Liver (tissue), 9 donors: Measurements from ENCODE around the gene HYKK. TPM values are rescaled to one million over a fixed set of nuclear protein-coding genes. Genes with fewer than 3 reads are reported as not detected.
A peak's percentile ranks its signal among the peaks of the same experiment; 100 is the strongest.

Experiments
- DNase-seq: peaks from one replicate; pipeline ENCODE4 v3.0.0-alpha.2; 2017; ENCODE audit warnings: low spot score
- H3K27ac ChIP-seq, 2 donors: one replicate each; pipeline ENCODE4 v1.7.0; 2013; ENCODE audit warnings: inconsistent platforms in 2 of 2, low read length in 2 of 2, control low read depth in 1 of 2, low read depth in 1 of 2, mild to moderate bottlenecking in 1 of 2
- H3K27me3 ChIP-seq, 4 donors: one replicate each; pipeline versions ENCODE4 v1.6.1 to v1.7.0; 2013; ENCODE audit warnings: low read length in 3 of 4, inconsistent platforms in 1 of 4, mild to moderate bottlenecking in 1 of 4, moderate library complexity in 1 of 4; ENCODE audit not compliant: control insufficient read depth in 4 of 4, insufficient read depth in 4 of 4
- H3K36me3 ChIP-seq, 4 donors: one replicate each; pipeline versions ENCODE4 v1.6.1 to v1.7.0; 2013; ENCODE audit warnings: low read length in 3 of 4, mild to moderate bottlenecking in 3 of 4, low read depth in 1 of 4, moderate library complexity in 1 of 4; ENCODE audit not compliant: control insufficient read depth in 4 of 4, insufficient read depth in 3 of 4
- H3K4me1 ChIP-seq, 4 donors: one replicate each; pipeline versions ENCODE4 v1.6.1 to v1.7.0; 2013; ENCODE audit warnings: low read length in 3 of 4, mild to moderate bottlenecking in 3 of 4, moderate library complexity in 1 of 4; ENCODE audit not compliant: control insufficient read depth in 4 of 4, insufficient read depth in 4 of 4
- H3K4me3 ChIP-seq, 3 donors: one replicate each; pipeline versions ENCODE4 v1.6.1 to v1.7.0; 2013; ENCODE audit warnings: low read length in 3 of 3, control low read depth in 1 of 3, low read depth in 1 of 3, mild to moderate bottlenecking in 1 of 3
- H3K9ac ChIP-seq, 2 donors: one replicate each; pipeline ENCODE4 v1.7.0; 2013; ENCODE audit warnings: low read length in 2 of 2, mild to moderate bottlenecking in 2 of 2, moderate library complexity in 2 of 2, control low read depth in 1 of 2, low read depth in 1 of 2
- H3K9me3 ChIP-seq, 4 donors: one replicate each; pipeline versions ENCODE4 v1.6.1 to v1.7.0; 2013; ENCODE audit warnings: low read length in 3 of 4; ENCODE audit not compliant: control insufficient read depth in 4 of 4
- EGR1 ChIP-seq, 2 donors: IDR thresholded peaks; 2 replicates each; pipeline ENCODE4 v1.6.1; 2016 to 2018; ENCODE audit warnings: antibody characterized with exemption in 2 of 2, low read depth in 2 of 2
- FOXA1 ChIP-seq: IDR thresholded peaks from 2 replicates; pipeline ENCODE4 v1.6.1; 2016; ENCODE audit warnings: antibody characterized with exemption
- FOXA2 ChIP-seq: IDR thresholded peaks from 2 replicates; pipeline ENCODE4 v1.6.1; 2016; ENCODE audit warnings: antibody characterized with exemption
- GABPA ChIP-seq, 2 donors: IDR thresholded peaks in 1 of 2; conservative IDR thresholded peaks in 1 of 2; 2 replicates each; pipeline ENCODE4 v1.6.1; 2016; ENCODE audit warnings: antibody characterized with exemption in 2 of 2, mild to moderate bottlenecking in 1 of 2, moderate library complexity in 1 of 2
- HNF4A ChIP-seq, 2 donors: conservative IDR thresholded peaks; 2 replicates each; pipeline ENCODE4 v1.6.1; 2016; ENCODE audit warnings: antibody characterized with exemption in 2 of 2, mild to moderate bottlenecking in 2 of 2
- HNF4G ChIP-seq: IDR thresholded peaks from 2 replicates; pipeline ENCODE4 v1.6.1; 2016; ENCODE audit warnings: antibody characterized with exemption
- JUND ChIP-seq, 2 donors: IDR thresholded peaks; 2 replicates each; pipeline ENCODE4 v1.6.1; 2016; ENCODE audit warnings: antibody characterized with exemption in 2 of 2
- NR2F2 ChIP-seq: IDR thresholded peaks from 2 replicates; pipeline ENCODE4 v1.6.1; 2016; ENCODE audit warnings: antibody characterized with exemption
- RAD21 ChIP-seq, 2 donors: IDR thresholded peaks; 2 replicates each; pipeline ENCODE4 v1.6.1; 2016; ENCODE audit warnings: antibody characterized with exemption in 2 of 2, mild to moderate bottlenecking in 2 of 2
- RXRA ChIP-seq, 2 donors: IDR thresholded peaks; 2 replicates each; pipeline ENCODE4 v1.6.1; 2017 to 2018; ENCODE audit warnings: antibody characterized with exemption in 2 of 2, mild to moderate bottlenecking in 1 of 2
- SP1 ChIP-seq: IDR thresholded peaks from 2 replicates; pipeline ENCODE4 v1.6.1; 2018; ENCODE audit warnings: antibody characterized with exemption, mild to moderate bottlenecking
- TAF1 ChIP-seq: conservative IDR thresholded peaks from 2 replicates; pipeline ENCODE4 v1.6.1; 2016; ENCODE audit warnings: antibody characterized with exemption, mild to moderate bottlenecking
- YY1 ChIP-seq: IDR thresholded peaks from 2 replicates; pipeline ENCODE4 v1.6.1; 2016; ENCODE audit warnings: antibody characterized with exemption, mild to moderate bottlenecking
- WGBS: extraction: QIAGEN DNeasy Blood & Tissue Kit; methylation state at CpG from one replicate; pipeline ENCODE4 v1.1.7; 2013; 5-methylcytosine and 5-hydroxymethylcytosine counted together
- polyA plus RNA-seq, 2 donors: library from polyadenylated mRNA; stranded (reverse) in 1 of 2; unstranded in 1 of 2; fragments of 200-250 nt in 1 of 2; fragments of >200 nt in 1 of 2; fragmentation: Nextera tagmentation in 1 of 2; extraction: Ambion mirVana in 1 of 2; gene quantifications; one replicate each; pipeline versions ENCODE4 v1.2.1 to v1.2.3, GENCODE V29; 2013 to 2015
- total RNA-seq, 2 donors: library from RNA; depleted of rRNA; stranded (reverse); fragments of >200 nt; gene quantifications; one replicate each; pipeline ENCODE4 v1.2.3, GENCODE V29; 2014
- TF ChIP-seq, protein P1 (sequence below): IDR thresholded peaks from 2 replicates; pipeline ENCODE4 v1.6.1; 2016; ENCODE audit warnings: antibody characterized with exemption
- TF ChIP-seq, protein P2 (sequence below): IDR thresholded peaks from 2 replicates; pipeline ENCODE4 v1.6.1; 2016; ENCODE audit warnings: antibody characterized with exemption, mild to moderate bottlenecking
- TF ChIP-seq, protein P3 (sequence below): fragments of 150-350 bp; IDR thresholded peaks from 2 replicates; pipeline ENCODE4 v1.5.1; 2017; ENCODE audit warnings: improper control_type of control experiment, low read depth, low read length; ENCODE audit not compliant: missing input control
- TF ChIP-seq, protein P4 (sequence below): IDR thresholded peaks from 2 replicates; pipeline ENCODE4 v1.6.1; 2016; ENCODE audit warnings: antibody characterized with exemption
- TF ChIP-seq, protein P5 (sequence below): IDR thresholded peaks from 2 replicates; pipeline ENCODE4 v1.6.1; 2016; ENCODE audit warnings: antibody characterized with exemption
- donor health status: healthy.
- donor health status: healthy.
- donor health status: healthy.
- donor health status: healthy.
- donor health status: healthy.

HYKK gene, protein sequence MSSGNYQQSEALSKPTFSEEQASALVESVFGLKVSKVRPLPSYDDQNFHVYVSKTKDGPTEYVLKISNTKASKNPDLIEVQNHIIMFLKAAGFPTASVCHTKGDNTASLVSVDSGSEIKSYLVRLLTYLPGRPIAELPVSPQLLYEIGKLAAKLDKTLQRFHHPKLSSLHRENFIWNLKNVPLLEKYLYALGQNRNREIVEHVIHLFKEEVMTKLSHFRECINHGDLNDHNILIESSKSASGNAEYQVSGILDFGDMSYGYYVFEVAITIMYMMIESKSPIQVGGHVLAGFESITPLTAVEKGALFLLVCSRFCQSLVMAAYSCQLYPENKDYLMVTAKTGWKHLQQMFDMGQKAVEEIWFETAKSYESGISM
- total RNA-seq (1 to 10 TPM; 1.7 to 7.7 TPM), polyA plus RNA-seq (1 to 10 TPM; 1.8 to 2.7 TPM)

DNA sequence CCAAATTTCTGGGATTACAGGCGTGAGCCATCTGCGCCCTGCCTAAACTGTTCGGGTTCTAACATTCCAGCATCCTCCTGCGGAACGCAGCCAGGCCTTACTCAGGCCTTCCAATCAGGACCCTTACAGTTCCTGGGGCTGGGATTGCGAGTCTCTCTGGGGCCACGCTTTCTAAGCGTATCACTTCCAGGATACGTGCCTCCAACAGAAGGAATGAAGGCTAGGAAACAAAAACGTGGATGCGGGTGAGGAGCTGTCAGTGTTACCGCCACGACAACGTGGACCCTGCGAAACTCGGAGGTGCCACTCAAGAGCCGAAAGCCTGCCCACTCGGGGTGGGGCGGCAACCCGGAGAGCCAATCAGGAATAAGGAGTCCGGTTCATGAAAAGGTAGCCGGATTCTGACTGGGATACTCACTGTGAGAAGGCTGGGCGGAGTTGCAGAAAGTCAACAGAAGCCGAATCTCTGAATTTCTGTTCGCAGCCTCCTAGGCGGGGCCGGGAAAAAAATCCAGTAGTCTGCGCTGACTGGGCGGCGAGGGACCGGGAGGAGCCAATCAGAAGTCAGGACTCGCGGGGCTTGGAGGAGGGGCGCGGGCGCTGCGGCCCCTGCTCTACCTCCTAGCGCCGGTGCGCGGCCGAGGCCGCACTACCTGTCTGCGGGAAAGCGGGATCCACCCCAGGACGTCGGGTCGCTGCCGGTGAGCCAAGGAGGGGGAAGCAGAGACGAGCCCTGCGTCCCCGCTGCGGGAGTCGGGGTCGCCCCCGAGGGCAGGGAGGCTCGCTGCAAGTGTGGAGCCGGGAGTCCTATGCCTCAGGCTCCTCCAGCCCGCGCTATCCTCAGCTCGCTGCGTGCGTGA, at the start of gene HYKK:
Gene HYKK (plus strand): TSS at position 607 of the 860 bp plus-strand sequence. CDS start 5,512 bp downstream, outside the sequence.
- Histone ChIP-seq H3K9ac (peak within 1 kb of the TSS; percentile 48 to 53), H3K27ac (peak within 1 kb of the TSS in 1 of 2 donors; percentile 43), H3K36me3 (no peaks in the 10 kb centered on the region), H3K27me3 (no peaks in the 10 kb centered on the region), H3K9me3 (no peaks in the 10 kb centered on the region), H3K4me1 (peaks cover 2 to 14% (median 6%) of the 10 kb centered on the region in 4 donors), H3K4me3 (peak within 1 kb of the TSS; percentile 67 to 90 (median 87))
- peak; percentile 81 for DNase-seq
- WGBS, result 1% methylated on average over 63 of the region's 63 CpGs
- TF ChIP-seq, protein P1, sequence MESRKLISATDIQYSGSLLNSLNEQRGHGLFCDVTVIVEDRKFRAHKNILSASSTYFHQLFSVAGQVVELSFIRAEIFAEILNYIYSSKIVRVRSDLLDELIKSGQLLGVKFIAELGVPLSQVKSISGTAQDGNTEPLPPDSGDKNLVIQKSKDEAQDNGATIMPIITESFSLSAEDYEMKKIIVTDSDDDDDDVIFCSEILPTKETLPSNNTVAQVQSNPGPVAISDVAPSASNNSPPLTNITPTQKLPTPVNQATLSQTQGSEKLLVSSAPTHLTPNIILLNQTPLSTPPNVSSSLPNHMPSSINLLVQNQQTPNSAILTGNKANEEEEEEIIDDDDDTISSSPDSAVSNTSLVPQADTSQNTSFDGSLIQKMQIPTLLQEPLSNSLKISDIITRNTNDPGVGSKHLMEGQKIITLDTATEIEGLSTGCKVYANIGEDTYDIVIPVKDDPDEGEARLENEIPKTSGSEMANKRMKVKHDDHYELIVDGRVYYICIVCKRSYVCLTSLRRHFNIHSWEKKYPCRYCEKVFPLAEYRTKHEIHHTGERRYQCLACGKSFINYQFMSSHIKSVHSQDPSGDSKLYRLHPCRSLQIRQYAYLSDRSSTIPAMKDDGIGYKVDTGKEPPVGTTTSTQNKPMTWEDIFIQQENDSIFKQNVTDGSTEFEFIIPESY, result peak; percentile 56
- TF ChIP-seq EGR1 (IDR thresholded peaks at IDR 0.05; ENCODE audit: low read depth in 2 of 2) (no peak), RAD21 (IDR thresholded peaks at IDR 0.05) (peak in 1 of 2 donors; percentile 44), NR2F2 (no peak), FOXA1 (peak; percentile 90), SP1 (peak; percentile 96), YY1 (peak; percentile 69), TAF1 (peak; percentile 67), GABPA (IDR thresholded peaks at IDR 0.05 in 1 of 2, conservative IDR thresholded peaks at IDR 0.05 in 1 of 2) (peak in 1 of 2 donors; percentile 37), HNF4A (conservative IDR thresholded peaks at IDR 0.05) (peak in 1 of 2 donors; percentile 49), HNF4G (no peak), RXRA (IDR thresholded peaks at IDR 0.05) (peak; percentile 82 to 87), JUND (IDR thresholded peaks at IDR 0.05) (peak; percentile 29 to 56), FOXA2 (peak; percentile 66)
- TF ChIP-seq, protein P2, sequence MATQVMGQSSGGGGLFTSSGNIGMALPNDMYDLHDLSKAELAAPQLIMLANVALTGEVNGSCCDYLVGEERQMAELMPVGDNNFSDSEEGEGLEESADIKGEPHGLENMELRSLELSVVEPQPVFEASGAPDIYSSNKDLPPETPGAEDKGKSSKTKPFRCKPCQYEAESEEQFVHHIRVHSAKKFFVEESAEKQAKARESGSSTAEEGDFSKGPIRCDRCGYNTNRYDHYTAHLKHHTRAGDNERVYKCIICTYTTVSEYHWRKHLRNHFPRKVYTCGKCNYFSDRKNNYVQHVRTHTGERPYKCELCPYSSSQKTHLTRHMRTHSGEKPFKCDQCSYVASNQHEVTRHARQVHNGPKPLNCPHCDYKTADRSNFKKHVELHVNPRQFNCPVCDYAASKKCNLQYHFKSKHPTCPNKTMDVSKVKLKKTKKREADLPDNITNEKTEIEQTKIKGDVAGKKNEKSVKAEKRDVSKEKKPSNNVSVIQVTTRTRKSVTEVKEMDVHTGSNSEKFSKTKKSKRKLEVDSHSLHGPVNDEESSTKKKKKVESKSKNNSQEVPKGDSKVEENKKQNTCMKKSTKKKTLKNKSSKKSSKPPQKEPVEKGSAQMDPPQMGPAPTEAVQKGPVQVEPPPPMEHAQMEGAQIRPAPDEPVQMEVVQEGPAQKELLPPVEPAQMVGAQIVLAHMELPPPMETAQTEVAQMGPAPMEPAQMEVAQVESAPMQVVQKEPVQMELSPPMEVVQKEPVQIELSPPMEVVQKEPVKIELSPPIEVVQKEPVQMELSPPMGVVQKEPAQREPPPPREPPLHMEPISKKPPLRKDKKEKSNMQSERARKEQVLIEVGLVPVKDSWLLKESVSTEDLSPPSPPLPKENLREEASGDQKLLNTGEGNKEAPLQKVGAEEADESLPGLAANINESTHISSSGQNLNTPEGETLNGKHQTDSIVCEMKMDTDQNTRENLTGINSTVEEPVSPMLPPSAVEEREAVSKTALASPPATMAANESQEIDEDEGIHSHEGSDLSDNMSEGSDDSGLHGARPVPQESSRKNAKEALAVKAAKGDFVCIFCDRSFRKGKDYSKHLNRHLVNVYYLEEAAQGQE, result peak; percentile 72
- TF ChIP-seq, protein P3, sequence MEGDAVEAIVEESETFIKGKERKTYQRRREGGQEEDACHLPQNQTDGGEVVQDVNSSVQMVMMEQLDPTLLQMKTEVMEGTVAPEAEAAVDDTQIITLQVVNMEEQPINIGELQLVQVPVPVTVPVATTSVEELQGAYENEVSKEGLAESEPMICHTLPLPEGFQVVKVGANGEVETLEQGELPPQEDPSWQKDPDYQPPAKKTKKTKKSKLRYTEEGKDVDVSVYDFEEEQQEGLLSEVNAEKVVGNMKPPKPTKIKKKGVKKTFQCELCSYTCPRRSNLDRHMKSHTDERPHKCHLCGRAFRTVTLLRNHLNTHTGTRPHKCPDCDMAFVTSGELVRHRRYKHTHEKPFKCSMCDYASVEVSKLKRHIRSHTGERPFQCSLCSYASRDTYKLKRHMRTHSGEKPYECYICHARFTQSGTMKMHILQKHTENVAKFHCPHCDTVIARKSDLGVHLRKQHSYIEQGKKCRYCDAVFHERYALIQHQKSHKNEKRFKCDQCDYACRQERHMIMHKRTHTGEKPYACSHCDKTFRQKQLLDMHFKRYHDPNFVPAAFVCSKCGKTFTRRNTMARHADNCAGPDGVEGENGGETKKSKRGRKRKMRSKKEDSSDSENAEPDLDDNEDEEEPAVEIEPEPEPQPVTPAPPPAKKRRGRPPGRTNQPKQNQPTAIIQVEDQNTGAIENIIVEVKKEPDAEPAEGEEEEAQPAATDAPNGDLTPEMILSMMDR, result no peak
- TF ChIP-seq, protein P4, sequence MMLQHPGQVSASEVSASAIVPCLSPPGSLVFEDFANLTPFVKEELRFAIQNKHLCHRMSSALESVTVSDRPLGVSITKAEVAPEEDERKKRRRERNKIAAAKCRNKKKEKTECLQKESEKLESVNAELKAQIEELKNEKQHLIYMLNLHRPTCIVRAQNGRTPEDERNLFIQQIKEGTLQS, result no peak
- TF ChIP-seq, protein P5, sequence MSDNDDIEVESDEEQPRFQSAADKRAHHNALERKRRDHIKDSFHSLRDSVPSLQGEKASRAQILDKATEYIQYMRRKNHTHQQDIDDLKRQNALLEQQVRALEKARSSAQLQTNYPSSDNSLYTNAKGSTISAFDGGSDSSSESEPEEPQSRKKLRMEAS, result peak; percentile 57
